Astrocyte of the hippocampus (primary cell): Measurements from ENCODE around the gene PANK1.
"Not testable (repeated sequence)": the region's sequence is repeated elsewhere in the genome, so short reads cannot be mapped to it uniquely, and the experiment has no call there.

ENCODE experiments used
- DNase-seq: peaks from one replicate; pipeline ENCODE4 v3.0.0; 2011; ENCODE audit warnings: low read depth, low spot score

PANK1 gene

DNA sequence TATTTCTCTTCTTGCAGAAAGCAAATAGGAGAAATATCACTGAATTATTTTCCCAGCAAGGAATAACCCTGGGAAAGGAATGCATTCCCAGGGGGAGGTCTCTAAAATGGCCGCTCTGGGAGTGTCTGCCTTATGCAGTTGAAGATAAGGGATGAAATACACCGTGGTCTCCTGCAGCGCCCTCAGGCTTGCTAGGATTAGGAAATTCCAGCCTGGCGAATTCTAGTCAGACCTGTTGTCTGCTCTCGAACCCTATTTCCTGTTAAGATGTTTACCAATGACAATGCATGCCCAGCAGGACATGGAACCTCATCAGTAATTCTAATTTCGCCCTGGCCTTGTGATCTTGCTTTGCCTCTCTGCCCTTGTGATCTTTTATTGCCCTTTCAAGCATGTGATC, 24.7 kb downstream of the PANK1 start:
- not testable (repeated sequence) for DNase-seq

DNA sequence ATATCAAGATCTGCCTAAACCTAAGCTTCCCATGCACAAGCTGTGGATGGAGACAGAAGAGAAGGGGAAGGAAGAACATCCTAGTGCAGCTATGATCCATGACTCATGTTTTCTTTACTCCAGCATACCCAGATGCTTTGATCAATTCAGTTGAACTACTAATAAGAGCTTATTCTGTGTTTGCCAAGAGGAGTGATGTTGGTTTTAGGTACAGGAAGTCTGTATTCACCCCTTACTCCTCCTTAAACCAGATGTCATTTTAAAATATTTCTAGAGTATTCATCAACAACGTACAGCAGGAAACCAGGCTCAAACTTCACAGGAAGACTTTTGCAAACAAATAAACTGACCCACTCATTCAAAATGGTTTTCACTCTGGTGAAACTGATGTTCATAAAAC, 29.2 kb downstream of the PANK1 start:
- DNase-seq = no peak

DNA sequence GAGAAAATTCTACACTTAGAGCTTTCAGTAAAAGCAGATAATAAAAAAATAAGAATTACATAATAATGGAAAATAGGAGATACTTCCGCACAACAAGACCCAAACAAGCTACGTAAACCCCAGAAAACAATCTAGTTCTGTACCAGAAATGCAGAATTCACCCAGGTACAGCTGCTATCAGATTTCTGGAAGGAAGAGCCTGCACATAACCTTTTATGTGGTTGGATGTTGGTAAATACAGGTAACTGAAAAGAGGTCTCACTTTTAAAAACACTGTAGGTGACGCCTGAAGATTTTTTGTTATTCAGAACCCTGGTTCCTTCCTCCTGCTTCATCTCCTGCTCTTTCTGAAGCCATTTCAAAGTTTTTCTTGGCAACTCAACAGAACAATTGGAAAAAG, 29.9 kb downstream of the PANK1 start:
- DNase-seq = no peak

DNA sequence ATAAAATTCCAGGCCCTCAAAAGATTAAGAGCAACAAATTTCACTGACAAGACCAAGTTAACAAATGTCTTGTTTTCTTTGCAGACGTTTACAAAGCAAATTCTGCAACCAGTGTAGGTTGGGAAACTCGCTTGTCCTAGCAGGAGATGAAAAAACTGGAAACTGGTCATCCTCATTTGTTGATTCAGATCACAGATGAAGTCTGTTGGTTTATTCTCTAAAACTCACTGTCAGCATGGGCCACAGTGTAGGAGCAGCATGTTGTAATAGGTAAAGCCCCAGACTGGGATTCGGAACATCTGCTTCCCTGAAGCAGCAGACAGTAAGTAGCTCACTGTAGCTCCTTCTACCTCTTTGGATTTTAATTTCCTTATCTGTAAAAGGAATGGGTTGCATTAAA, 31.5 kb downstream of the PANK1 start:
- no peak for DNase-seq

DNA sequence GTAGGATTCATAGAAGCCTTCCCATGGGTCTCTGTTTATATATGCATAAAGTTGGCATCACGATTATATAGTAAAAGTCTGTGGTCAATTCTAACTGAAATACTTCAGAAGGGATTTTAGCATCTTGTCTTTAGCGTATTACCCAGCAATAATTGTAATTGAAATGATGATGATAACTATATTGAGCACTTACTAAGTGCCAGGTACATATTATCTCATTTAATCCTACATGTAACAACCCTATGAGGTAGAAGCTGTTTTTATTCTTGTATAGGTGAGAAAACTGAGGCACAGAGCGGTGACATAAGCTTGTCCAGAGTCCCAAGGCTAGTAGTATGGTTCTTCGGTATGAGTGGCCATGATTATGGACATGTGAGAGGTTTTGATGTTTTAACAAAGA, 33.8 kb downstream of the PANK1 start:
- DNase-seq = no peak

DNA sequence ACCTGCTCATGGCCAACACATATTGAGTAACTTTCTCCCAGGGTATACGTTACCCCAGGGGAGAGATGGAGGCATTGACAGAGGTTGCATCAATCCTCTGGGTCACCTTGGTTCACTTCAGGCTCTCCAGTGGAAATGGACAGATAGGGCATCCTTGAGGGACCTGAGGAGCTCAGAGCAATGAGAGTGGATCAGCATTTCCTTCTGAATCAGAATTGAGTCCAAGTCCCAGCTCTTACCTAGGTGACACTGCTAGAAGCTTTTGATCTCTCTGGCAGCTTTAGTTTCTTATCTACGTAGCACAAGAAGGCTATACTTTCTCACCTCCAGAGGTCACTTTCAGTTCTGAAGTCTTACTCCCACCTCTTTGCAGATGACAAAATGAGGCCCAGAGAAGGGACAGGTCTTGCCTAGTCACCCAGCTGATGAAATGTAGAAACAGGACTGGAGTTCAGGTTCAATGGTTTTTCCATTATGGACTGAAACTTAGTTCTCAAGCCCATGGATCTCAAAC, 35.2 kb downstream of the PANK1 start:
- DNase-seq = no peak

DNA sequence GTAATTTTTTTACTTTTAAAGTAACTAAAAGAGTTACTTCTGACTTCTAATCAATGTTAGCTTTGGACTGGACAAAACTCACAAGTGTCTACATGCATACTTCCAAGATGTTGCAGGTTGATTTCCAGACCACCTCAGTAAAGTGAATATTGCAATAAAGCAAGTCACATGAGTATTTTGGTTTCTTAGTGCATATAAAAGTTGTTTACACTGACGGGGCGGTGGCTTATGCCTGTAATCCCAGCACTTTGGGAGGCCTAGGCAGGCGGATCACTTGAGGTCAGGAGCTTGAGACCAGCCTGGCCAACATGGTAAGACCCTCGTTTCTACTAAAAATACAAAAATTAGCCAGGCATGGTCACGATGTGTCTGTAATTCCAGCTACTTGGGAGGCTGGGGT, 40.8 kb downstream of the PANK1 start:
- DNase-seq = no peak

DNA sequence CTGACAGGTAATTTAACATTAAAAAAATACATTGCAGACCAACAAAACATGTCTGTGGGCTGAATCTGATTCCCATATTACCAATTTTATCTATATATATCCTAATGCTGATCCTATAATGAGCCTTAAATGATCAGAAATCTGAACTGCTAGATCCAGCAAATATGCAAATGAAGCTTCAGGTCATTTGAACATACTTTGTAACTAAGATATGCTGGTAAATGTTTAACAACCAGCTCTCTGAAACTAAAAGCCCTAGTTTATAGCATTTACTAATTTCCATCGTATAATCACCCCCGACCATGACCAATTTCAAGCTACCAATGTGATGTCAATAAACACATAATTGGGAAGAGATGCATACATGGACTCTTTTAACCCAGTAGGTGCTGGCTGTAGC, 42.1 kb downstream of the PANK1 start:
- no peak for DNase-seq

DNA sequence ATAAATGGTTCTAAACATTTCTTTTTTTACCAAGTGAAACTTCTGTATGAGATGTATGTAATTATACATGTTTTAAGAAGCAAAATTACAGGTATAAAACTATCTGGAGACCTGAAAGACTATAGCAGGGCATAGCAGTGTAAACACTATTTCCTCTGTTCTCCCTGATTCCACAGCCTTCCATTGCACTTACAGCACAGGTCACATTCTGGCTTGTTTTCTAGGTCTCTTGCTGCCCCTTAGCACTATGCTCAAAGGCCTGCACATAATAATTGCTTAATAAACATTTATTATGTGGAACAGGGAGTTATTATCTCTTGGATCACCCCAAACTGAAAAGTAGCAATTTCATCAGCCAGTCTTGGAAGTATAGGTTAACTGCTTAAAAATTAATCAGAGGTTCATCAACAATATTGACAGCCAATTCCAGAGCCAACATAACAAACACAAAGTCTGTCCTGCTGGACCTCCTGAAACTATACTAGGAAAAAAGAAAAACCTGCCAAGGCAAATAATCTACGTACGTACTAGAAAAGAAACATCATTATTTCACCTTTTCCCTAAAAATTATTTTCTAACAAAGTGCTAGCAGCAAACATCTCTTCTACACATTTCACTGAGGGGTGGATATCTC, 43.2 kb downstream of the PANK1 start:
- DNase-seq = no peak

DNA sequence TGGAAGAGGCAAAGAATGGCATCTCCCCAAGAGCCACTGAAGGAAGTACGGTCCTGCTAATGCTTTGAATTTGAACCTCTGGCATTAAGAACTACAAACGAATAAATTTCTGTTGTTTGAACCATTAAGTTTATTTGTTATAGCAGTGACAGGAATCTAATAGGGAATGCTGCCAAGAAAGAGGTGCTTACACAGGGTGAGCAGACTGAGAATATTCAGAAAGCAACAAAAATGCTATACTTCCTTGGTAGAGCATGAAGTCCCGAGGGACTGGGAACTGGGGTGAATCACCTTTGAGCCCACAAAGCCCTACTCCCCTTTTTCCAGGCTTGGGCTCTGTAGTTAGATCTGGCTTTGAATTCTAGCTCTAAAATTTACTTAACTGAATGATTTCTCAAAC, 45.0 kb downstream of the PANK1 start:
- DNase-seq = peak; percentile 36

DNA sequence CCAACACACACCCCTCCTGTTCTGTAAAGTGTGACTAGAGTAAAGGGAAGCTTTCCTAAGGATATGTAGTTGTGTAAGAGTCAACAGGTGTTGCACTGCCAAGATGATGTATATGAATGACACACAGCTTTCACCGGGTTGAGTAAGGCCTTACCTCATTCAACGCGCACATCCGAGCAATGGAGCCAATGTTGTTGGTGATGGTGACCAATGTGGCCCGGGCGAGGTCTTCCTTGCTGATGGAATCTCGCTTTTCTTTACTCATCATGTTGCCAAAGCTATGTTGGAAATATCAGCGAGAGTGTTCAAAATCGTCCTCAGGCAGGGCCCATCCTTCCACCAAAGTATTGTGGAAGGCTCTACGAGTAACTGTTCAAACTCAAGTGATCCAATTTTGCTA, 52.0 kb downstream of the PANK1 start:
- DNase-seq = no peak

DNA sequence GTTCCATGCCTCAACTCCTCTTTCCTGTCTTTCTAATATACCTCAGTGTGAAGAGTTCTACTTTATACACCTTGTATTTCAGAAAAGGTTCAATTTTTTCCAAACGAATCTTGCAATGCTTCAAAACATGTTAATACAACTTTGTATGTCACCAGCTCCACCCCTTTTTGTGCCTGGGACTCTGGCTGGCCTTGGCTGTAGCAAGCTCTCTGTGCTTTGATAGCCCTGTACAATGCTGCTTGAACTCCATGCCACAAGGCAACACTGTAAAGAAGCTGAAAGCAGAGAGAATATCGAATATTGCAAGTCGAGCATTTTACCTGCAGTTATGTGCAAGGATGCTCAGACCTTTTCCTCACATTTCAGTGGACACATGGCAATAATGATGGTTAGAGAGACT, 52.5 kb downstream of the PANK1 start:
- no peak for DNase-seq

DNA sequence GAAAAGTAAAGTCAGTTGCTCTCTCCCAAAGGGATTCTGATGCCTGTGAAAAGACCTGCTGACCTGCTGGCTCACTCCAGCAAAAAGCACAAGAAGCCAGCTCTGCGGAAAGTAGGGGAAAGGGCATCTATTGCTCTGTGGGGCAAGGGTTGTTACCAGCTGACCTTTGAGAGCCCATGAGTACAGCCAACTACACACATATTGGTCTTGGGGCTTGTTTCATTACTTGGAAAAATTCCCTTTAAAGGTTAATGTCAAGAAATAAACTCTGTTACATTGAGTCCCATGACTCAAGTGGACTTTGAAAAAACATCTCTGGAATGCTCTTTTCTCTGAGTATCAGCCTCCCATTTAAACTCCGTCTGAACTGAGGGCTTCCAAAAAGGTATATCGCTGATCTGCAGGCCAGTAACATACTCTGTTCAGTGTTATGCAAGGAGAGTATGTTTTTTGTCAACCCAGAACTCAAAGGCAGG, 53.2 kb downstream of the PANK1 start:
- peak; percentile 17 for DNase-seq

DNA sequence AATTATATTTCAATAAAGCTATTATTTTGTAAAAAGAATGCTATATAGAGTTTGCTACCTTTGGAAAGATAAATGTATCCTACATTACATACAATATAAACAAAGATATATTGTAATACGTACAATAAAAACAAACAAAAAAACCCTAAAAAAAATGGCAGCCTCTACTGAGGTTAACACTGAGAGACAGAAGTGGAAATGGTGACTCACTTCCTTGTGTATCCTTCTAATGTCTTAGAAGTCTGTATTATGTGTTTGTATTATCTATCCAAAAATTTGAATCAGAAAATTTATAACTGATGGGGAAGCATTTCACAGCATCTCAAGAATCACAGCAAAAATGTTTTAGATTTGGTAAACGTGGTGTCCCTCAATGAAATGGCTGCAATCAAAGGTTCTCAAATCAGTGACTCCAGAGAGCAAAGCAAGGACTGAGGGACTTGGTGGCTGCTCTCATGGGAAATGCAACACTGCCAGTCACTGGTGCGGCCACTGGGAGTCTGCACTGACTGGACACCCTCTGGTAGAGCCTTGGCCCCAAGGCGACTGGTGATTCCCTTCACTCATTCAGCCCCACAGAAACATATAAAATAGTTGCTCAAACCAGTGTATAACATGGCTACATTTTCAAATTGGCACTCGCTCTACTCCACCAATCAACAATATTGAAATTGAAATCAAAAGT, 53.8 kb downstream of the PANK1 start:
- no peak for DNase-seq

DNA sequence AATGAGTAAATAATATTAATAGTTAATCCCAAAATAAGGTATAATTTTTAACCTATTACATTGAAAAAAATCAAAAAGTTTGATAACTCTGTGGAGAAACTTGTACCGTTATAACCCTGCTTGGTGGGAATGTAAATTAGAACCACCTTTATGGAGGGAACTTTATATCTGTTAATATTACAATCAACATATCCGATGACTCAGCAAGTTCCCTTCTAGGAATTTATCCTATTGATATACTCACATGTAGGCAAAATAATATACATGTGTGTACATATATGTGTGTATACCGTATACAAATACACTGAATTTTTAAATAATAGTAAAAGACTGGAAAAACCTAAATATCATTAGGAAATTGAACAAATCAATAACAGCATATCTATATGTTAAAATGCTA, 54.7 kb downstream of the PANK1 start:
- no peak for DNase-seq

DNA sequence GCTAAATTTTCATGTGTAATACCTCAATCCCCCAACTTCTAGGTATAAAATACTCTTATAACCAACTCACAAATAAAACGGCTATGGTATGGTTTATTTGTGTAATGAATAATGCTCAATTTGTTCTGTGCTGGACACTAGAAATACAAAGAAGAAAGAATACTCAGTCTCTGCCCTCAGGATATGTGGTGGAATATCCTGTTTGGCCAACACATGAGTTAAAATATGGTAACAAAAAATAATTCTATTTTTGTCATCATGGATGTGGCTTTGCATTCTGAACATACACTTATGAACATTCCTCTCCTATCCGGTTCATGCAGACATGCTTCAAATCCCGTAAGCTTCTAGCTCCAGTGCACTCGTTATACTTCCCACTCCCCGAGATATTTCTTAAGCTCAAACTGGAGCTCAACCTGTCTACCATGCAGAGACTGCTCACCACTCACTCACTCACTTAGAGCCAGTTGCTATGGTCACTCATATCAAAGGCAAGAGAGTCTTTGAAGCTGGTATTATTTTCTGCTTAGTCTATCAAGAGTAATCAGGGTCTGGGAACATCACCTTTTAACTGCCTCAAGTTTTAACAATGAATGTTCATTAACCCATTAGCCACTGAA, 55.8 kb downstream of the PANK1 start:
- no peak for DNase-seq

DNA sequence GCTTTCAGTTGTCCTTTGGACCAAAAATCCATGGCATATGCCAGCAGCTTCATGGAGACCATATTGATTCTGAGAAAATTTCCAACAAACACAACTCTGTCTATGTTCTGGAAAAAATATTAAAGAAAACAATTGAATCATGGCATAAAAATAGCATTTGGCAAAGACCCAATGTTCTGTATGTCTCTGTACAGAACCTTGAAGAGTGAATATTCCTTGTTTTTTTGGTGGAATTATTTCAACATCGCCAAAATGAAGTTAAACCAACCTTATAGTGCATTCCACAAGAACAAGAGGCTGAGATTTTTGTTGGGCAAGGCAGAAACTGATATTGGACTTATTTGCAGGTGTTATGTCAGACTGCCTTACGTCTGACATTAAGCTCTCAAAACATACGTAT, 56.4 kb downstream of the PANK1 start:
- no peak for DNase-seq

DNA sequence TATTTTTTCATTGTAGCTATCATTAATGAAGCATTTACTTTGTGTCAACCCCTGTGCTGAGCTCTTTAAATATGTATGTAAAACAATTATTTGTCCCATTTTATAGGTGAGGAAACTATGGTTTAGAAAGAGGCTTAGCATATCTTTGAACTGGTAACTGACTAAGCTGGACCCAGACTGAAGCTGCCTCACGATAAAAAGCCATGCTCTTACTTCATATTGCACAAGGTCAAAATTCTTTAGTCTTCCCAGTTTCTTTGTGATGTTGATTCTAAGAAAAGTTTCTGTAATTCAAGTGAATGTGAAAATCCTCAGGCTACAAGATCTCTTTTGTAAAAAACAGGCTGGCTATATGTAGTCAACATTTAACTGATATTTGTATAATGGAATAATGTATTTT, 63.0 kb downstream of the PANK1 start:
- no peak for DNase-seq

DNA sequence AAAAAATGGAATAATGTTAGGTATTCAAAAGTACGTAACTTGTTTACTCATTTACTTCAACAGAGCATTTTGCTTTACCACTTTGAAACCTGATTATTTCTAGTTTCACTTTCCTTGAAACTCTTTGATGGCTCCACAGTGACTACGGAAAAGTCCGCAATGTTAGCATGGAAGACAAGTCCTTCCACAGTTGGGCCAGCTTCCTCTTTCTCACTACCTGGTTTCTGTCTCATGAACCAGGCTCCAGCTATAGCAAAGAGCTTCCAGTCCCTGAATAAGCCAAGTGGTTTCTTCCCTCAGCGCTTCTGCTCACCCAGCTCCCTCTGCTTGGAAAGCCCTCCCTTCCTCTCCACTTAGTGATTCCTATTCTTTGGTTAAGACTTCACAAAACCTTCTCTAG, 64.8 kb downstream of the PANK1 start:
- no peak for DNase-seq

DNA sequence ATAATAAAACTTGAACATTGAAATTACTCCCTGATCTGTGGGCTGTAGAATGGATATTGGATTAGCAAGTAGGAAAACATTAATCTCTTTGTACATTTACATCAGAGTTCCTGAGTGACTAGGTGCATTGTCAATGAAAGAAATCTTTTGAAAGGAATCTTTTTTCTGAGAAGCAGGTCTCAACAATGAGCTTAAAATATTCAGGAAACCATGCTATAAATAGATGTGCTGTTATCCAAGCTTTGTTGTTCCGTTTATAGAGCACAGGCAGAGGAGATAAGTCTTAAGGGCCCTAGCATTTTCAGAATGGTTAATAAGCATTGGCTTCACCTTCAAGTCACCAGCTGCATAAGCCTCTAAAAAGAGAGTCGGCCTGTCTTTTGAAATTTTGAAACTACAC, 68.3 kb downstream of the PANK1 start:
- no peak for DNase-seq

DNA sequence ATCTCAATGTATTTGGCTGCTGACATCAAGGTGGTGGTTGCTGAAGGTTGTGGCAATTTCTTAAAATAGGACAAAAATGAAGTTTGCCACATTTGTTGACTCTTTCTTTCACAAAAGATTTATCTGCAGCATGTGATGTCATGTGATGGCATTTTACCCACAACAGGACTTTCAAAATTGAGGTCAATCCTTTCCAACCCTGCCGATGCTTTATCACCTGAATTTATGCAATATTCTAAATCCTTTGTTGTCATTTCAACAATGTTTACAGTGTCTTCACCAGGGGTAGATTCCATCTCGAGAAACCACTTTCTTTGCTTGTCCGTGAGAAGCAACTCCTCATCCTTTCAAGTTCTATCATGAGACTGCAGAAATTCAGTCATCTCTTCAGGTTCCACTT, 69.0 kb downstream of the PANK1 start:
- DNase-seq = no peak

DNA sequence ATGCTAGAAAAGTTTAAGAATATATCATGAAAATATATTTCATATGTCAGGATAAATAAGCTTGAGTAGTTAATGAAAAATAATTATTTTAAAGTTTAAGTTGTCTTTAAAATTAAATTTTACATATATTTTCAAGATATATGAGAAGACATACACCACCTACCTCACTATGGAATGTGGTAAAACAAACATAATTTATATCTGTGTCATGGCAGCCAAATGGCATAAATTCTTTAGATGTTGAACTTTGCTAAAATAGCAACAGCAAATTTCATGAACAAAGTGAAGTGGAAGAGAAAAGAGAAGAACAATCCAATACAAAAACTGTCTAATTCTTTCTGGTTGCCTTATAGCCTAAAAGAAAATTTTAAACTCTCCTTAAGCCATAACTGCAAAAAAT, 70.0 kb downstream of the PANK1 start:
- DNase-seq = no peak

DNA sequence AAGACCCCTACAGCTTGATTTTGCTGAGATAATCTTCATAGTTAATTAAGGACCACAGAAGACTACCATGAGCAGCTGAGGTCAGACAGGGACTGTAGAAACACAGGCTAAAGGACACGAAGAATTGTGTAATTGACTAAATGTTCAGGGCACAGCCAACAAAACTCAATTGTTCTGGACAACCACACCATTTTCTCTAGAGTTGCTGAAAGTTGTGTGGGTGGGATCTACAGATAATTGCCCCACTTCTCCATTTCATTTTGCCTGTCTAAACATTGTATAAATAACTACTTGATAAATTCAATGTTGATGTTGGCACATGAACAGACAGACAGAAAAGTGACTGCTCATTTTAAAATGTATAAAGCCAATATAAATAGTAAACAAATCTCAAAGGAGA, 70.7 kb downstream of the PANK1 start:
- DNase-seq = peak; percentile 31
